ENCODE measurements around the gene NPHP1.

NPHP1 gene

GRCh38 chr2:110140401-110140800, 64.4 kb downstream of the NPHP1 start:
- TF ChIP-seq GATA3 (IDR thresholded peaks at IDR 0.05; ENCODE audit: low read depth, low read length) (no peak), GATA2 (IDR thresholded peaks at IDR 0.05; ENCODE audit: low read depth, low read length) (no peak)

GRCh38 chr2:110134025-110134424, 70.8 kb downstream of the NPHP1 start:
- TF ChIP-seq GATA2 (IDR thresholded peaks at IDR 0.05; ENCODE audit: low read depth, low read length), result no peak
- no peak for TF ChIP-seq GATA3 (IDR thresholded peaks at IDR 0.05; ENCODE audit: low read depth, low read length)

GRCh38 chr2:110131166-110131565, 73.6 kb downstream of the NPHP1 start:
- TF ChIP-seq GATA3 (IDR thresholded peaks at IDR 0.05; ENCODE audit: low read depth, low read length), result no peak
- no peak for TF ChIP-seq GATA2 (IDR thresholded peaks at IDR 0.05; ENCODE audit: low read depth, low read length)

- TF ChIP-seq GATA2 (IDR thresholded peaks at IDR 0.05; ENCODE audit: low read depth, low read length) (no peak), GATA3 (IDR thresholded peaks at IDR 0.05; ENCODE audit: low read depth, low read length) (no peak)
These were observed 74.1 kb downstream of the NPHP1 start for GRCh38 chr2:110130757-110131156.

- TF ChIP-seq GATA2 (IDR thresholded peaks at IDR 0.05; ENCODE audit: low read depth, low read length) (no peak), GATA3 (IDR thresholded peaks at IDR 0.05; ENCODE audit: low read depth, low read length) (no peak)
These were observed 77.9 kb downstream of the NPHP1 start for GRCh38 chr2:110126906-110127305.

- TF ChIP-seq GATA3 (IDR thresholded peaks at IDR 0.05; ENCODE audit: low read depth, low read length) (no peak), GATA2 (IDR thresholded peaks at IDR 0.05; ENCODE audit: low read depth, low read length) (no peak)
These were observed 78.6 kb downstream of the NPHP1 start for GRCh38 chr2:110126086-110126773.

GRCh38 chr2:110124939-110125691, 79.7 kb downstream of the NPHP1 start:
- TF ChIP-seq GATA2 (IDR thresholded peaks at IDR 0.05; ENCODE audit: low read depth, low read length), result no peak
- no peak for TF ChIP-seq GATA3 (IDR thresholded peaks at IDR 0.05; ENCODE audit: low read depth, low read length)

- TF ChIP-seq GATA3 (IDR thresholded peaks at IDR 0.05; ENCODE audit: low read depth, low read length) (no peak), GATA2 (IDR thresholded peaks at IDR 0.05; ENCODE audit: low read depth, low read length) (no peak)
These were observed 80.6 kb downstream of the NPHP1 start for GRCh38 chr2:110124038-110124825.

- TF ChIP-seq GATA3 (IDR thresholded peaks at IDR 0.05; ENCODE audit: low read depth, low read length) (no peak), GATA2 (IDR thresholded peaks at IDR 0.05; ENCODE audit: low read depth, low read length) (no peak)
These were observed 83.2 kb downstream of the NPHP1 start for GRCh38 chr2:110121592-110121991.

- TF ChIP-seq GATA2 (IDR thresholded peaks at IDR 0.05; ENCODE audit: low read depth, low read length), result no peak
- no peak for TF ChIP-seq GATA3 (IDR thresholded peaks at IDR 0.05; ENCODE audit: low read depth, low read length)
These were observed 83.8 kb downstream of the NPHP1 start for GRCh38 chr2:110121052-110121334.

- no peak for TF ChIP-seq GATA3 (IDR thresholded peaks at IDR 0.05; ENCODE audit: low read depth, low read length)
- TF ChIP-seq GATA2 (IDR thresholded peaks at IDR 0.05; ENCODE audit: low read depth, low read length), result no peak
These were observed 84.4 kb downstream of the NPHP1 start for GRCh38 chr2:110120171-110121051.

- no peak for TF ChIP-seq GATA3 (IDR thresholded peaks at IDR 0.05; ENCODE audit: low read depth, low read length)
- TF ChIP-seq GATA2 (IDR thresholded peaks at IDR 0.05; ENCODE audit: low read depth, low read length), result no peak
These were observed 88.6 kb downstream of the NPHP1 start for GRCh38 chr2:110116033-110116710.
